Caco-2 (cell line): Measurements from ENCODE around the gene ELOVL5. TPM values are rescaled to one million over a fixed set of nuclear protein-coding genes. Genes with fewer than 3 reads are reported as not detected.

Experiments used
- BruUV-seq: library from RNA; stranded (reverse); fragments of 400-500 nt; replicated peaks from 2 replicates; lab custom pipeline; 2021; lab: Mats Ljungman, UMichigan
- CTCF ChIA-PET: fragments of 300-600 bp; sonication (Branson Sonifier 250); formaldehyde crosslinking; loops from one replicate; lab custom pipeline; 2022; ENCODE audit warnings: antibody characterized with exemption; lab: Charles Lee
- POLR2A ChIA-PET: fragments of 300-600 bp; sonication (Branson Sonifier 250); formaldehyde crosslinking; loops from one replicate; lab custom pipeline; 2022; ENCODE audit warnings: antibody characterized with exemption; lab: Charles Lee
- DNase-seq, 2 experiments: peaks; one replicate each; pipeline versions ENCODE4 v3.0.0 to v3.0.0-alpha.2; 2020 to 2022
- H3K27me3 ChIP-seq: replicated peaks from 2 replicates; pipeline ENCODE4 v1.6.0; 2011; ENCODE audit warnings: low read length; ENCODE audit not compliant: control insufficient read depth, insufficient read depth
- H3K36me3 ChIP-seq: 2 replicates; pipeline ENCODE4 v1.5.1; 2011; ENCODE audit warnings: low read length; ENCODE audit not compliant: control insufficient read depth, insufficient read depth
- H3K4me1 ChIP-seq: fragments of 250-450 bp; sonication (Bioruptor Pico); 2 replicates; pipeline ENCODE4 v1.5.1; 2020; ENCODE audit warnings: mild to moderate bottlenecking
- H3K4me3 ChIP-seq: 2 replicates; pipeline ENCODE4 v1.5.1; 2011; ENCODE audit warnings: low read depth, mild to moderate bottlenecking, control low read depth, low read length
- H3K9me3 ChIP-seq: fragments of 250-450 bp; sonication (Bioruptor Pico); 2 replicates; pipeline ENCODE4 v1.5.1; 2020; ENCODE audit warnings: mild to moderate bottlenecking, moderate library complexity
- H3K27ac Mint-ChIP-seq: one replicate; pipeline ENCODE4 v1.8.0; 2022; ENCODE audit warnings: mixed read lengths; ENCODE audit not compliant: unreplicated experiment
- H3K27me3 Mint-ChIP-seq: one replicate; pipeline ENCODE4 v1.8.0; 2022; ENCODE audit warnings: mixed read lengths; ENCODE audit not compliant: insufficient read depth, unreplicated experiment
- H3K36me3 Mint-ChIP-seq: one replicate; pipeline ENCODE4 v1.8.0; 2022; ENCODE audit warnings: mild to moderate bottlenecking, mixed read lengths; ENCODE audit not compliant: insufficient read depth, unreplicated experiment
- H3K4me1 Mint-ChIP-seq: one replicate; pipeline ENCODE4 v1.8.0; 2022; ENCODE audit warnings: low read depth, mixed read lengths; ENCODE audit not compliant: unreplicated experiment
- H3K4me3 Mint-ChIP-seq: one replicate; pipeline ENCODE4 v1.8.0; 2022; ENCODE audit warnings: mild to moderate bottlenecking, moderate library complexity, mixed read lengths; ENCODE audit not compliant: unreplicated experiment
- H3K9me3 Mint-ChIP-seq: one replicate; pipeline ENCODE4 v1.8.0; 2022; ENCODE audit warnings: mixed read lengths; ENCODE audit not compliant: unreplicated experiment
- intact Hi-C: fragments of 100-400 bp; cut with micrococcal nuclease; formaldehyde crosslinking; loops from one replicate; pipeline ENCODE4 v1.10.0; 2022; ENCODE audit not compliant: unreplicated experiment
- total RNA-seq: library from RNA; stranded (reverse); gene quantifications from 2 replicates; pipeline ENCODE4 v1.2.3, GENCODE V29; 2022
- TF ChIP-seq, protein P1 (sequence below), 2 experiments: fragments of 200-600 bp in 1 of 2; IDR thresholded peaks; 1 replicate in 1 of 2; 2 replicates in 1 of 2; pipeline versions ENCODE4 v1.5.1 to v1.8.0; 2011 to 2022; ENCODE audit warnings: antibody characterized with exemption in 1 of 2, control low read depth in 1 of 2, inconsistent platforms in 1 of 2, low read depth in 1 of 2, low read length in 1 of 2, mild to moderate bottlenecking in 1 of 2, moderate library complexity in 1 of 2; ENCODE audit not compliant: insufficient read depth in 1 of 2, severe bottlenecking in 1 of 2, unreplicated experiment in 1 of 2

ELOVL5 gene
- total RNA-seq, 1 experiment from 2014 or later: 70.4 TPM

GRCh38 chr6:53240761-53241160 is 108.0 kb downstream of the ELOVL5 start:
- no peaks in the 10 kb centered on the region for H3K27me3 ChIP-seq
- intact Hi-C loops: no loop called here
- no TSS peak for BruUV-seq
- TF ChIP-seq, protein P1, sequence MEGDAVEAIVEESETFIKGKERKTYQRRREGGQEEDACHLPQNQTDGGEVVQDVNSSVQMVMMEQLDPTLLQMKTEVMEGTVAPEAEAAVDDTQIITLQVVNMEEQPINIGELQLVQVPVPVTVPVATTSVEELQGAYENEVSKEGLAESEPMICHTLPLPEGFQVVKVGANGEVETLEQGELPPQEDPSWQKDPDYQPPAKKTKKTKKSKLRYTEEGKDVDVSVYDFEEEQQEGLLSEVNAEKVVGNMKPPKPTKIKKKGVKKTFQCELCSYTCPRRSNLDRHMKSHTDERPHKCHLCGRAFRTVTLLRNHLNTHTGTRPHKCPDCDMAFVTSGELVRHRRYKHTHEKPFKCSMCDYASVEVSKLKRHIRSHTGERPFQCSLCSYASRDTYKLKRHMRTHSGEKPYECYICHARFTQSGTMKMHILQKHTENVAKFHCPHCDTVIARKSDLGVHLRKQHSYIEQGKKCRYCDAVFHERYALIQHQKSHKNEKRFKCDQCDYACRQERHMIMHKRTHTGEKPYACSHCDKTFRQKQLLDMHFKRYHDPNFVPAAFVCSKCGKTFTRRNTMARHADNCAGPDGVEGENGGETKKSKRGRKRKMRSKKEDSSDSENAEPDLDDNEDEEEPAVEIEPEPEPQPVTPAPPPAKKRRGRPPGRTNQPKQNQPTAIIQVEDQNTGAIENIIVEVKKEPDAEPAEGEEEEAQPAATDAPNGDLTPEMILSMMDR (IDR thresholded peaks at IDR 0.05; ENCODE audit: insufficient read depth in 1 of 2, low read depth in 1 of 2, low read length in 1 of 2, severe bottlenecking in 1 of 2, unreplicated experiment in 1 of 2): no peak
- Mint-ChIP-seq H3K27ac (no peak overlapping the region), H3K9me3 (no peaks in the 10 kb centered on the region), H3K27me3 (no peaks in the 10 kb centered on the region), H3K4me1 (peaks cover 2% of the 10 kb centered on the region), H3K4me3 (no peak overlapping the region), H3K36me3 (no peaks in the 10 kb centered on the region)
- DNase-seq: no peak
- CTCF ChIA-PET: no interaction called here
- no peaks in the 10 kb centered on the region for H3K9me3 ChIP-seq
- no peaks in the 10 kb centered on the region for H3K4me1 ChIP-seq
- POLR2A ChIA-PET: no interaction called here
- H3K4me3 ChIP-seq: no peak overlapping the region
- no peaks in the 10 kb centered on the region for H3K36me3 ChIP-seq

DNA sequence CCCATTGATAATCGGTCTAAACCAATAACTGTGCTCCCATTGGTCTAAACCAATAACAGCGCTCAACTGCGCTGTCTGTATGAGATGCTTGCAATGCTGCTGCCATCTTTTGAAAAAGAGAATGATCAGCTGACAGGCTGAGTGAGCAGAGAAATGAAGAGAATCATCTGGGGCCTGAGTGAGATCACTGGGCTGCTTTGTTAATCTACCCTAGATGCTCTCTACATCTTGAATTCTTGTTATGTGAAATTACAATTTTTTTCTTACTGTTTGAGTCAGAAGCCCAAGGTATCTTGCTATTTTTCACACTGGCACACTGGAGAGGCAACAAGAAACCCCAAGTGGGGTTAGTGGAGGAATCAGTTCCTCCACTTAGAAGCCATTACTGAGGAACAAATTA is 108.6 kb downstream of the ELOVL5 start:
- DNase-seq: no peak
- H3K4me3 Mint-ChIP-seq: no peak overlapping the region
- no peaks in the 10 kb centered on the region for H3K36me3 Mint-ChIP-seq
- no peak overlapping the region for H3K27ac Mint-ChIP-seq
- CTCF ChIA-PET: no interaction called here
- no peaks in the 10 kb centered on the region for H3K9me3 Mint-ChIP-seq
- BruUV-seq: no TSS peak
- no peaks in the 10 kb centered on the region for H3K4me1 Mint-ChIP-seq
- H3K4me1 ChIP-seq: no peaks in the 10 kb centered on the region
- no peaks in the 10 kb centered on the region for H3K27me3 ChIP-seq
- H3K36me3 ChIP-seq: no peaks in the 10 kb centered on the region
- POLR2A ChIA-PET: no interaction called here
- H3K27me3 Mint-ChIP-seq: peaks cover 2% of the 10 kb centered on the region
- TF ChIP-seq, protein P1 (IDR thresholded peaks at IDR 0.05; ENCODE audit: insufficient read depth in 1 of 2, low read depth in 1 of 2, low read length in 1 of 2, severe bottlenecking in 1 of 2, unreplicated experiment in 1 of 2): no peak
- H3K9me3 ChIP-seq: no peaks in the 10 kb centered on the region
- H3K4me3 ChIP-seq: no peak overlapping the region
- intact Hi-C loops: no loop called here

GRCh38 chr6:53239526-53239925 is 109.2 kb downstream of the ELOVL5 start:
- intact Hi-C loops: no loop called here
- Histone ChIP-seq H3K4me3 (no peak overlapping the region), H3K9me3 (no peaks in the 10 kb centered on the region), H3K36me3 (no peaks in the 10 kb centered on the region), H3K4me1 (no peaks in the 10 kb centered on the region), H3K27me3 (no peaks in the 10 kb centered on the region)
- Mint-ChIP-seq H3K36me3 (no peaks in the 10 kb centered on the region), H3K4me1 (no peaks in the 10 kb centered on the region), H3K4me3 (no peak overlapping the region), H3K27ac (no peak overlapping the region), H3K9me3 (no peaks in the 10 kb centered on the region), H3K27me3 (peaks cover 2% of the 10 kb centered on the region)
- TF ChIP-seq, protein P1 (IDR thresholded peaks at IDR 0.05; ENCODE audit: insufficient read depth in 1 of 2, low read depth in 1 of 2, low read length in 1 of 2, severe bottlenecking in 1 of 2, unreplicated experiment in 1 of 2): no peak
- no peak for DNase-seq
- POLR2A ChIA-PET: no interaction called here
- BruUV-seq: no TSS peak
- CTCF ChIA-PET: no interaction called here
